Fibroblast of lung (primary cell): Measurements from ENCODE around the gene FADD.
"Not testable (repeated sequence)": the region's sequence is repeated elsewhere in the genome, so short reads cannot be mapped to it uniquely, and the experiment has no call there.

Experiments
- CTCF ChIP-seq, 2 donors: IDR thresholded peaks in 1 of 2; conservative IDR thresholded peaks in 1 of 2; 1 replicate in 1 of 2; 2 replicates in 1 of 2; pipeline ENCODE4 v1.5.1; 2011 to 2012; ENCODE audit warnings: low read length in 2 of 2, control low read depth in 1 of 2, inconsistent platforms in 1 of 2, low read depth in 1 of 2, mild to moderate bottlenecking in 1 of 2
- EZH2 ChIP-seq: IDR thresholded peaks from 2 replicates; pipeline ENCODE4 v1.5.1; 2012; ENCODE audit warnings: low read length, control low read depth, mild to moderate bottlenecking; ENCODE audit errors: missing control alignments

- TF ChIP-seq EZH2; CTCF (conservative IDR thresholded peaks at IDR 0.05 in 1 of 2, IDR thresholded peaks at IDR 0.05 in 1 of 2; ENCODE audit: low read depth in 1 of 2, low read length in 2 of 2): not testable (repeated sequence)
Observed at GRCh38 chr11:70217388-70217787, 14.3 kb downstream of the FADD start.
